ENCODE data around the gene EML4. TPM values are rescaled to one million over a fixed set of nuclear protein-coding genes. Genes with fewer than 3 reads are reported as not detected.
"Not testable (repeated sequence)": the region's sequence is repeated elsewhere in the genome, so short reads cannot be mapped to it uniquely, and the experiment has no call there.

The EML4 gene
- total RNA-seq, 1 experiment from 2014 or later: 36.8 TPM

DNA sequence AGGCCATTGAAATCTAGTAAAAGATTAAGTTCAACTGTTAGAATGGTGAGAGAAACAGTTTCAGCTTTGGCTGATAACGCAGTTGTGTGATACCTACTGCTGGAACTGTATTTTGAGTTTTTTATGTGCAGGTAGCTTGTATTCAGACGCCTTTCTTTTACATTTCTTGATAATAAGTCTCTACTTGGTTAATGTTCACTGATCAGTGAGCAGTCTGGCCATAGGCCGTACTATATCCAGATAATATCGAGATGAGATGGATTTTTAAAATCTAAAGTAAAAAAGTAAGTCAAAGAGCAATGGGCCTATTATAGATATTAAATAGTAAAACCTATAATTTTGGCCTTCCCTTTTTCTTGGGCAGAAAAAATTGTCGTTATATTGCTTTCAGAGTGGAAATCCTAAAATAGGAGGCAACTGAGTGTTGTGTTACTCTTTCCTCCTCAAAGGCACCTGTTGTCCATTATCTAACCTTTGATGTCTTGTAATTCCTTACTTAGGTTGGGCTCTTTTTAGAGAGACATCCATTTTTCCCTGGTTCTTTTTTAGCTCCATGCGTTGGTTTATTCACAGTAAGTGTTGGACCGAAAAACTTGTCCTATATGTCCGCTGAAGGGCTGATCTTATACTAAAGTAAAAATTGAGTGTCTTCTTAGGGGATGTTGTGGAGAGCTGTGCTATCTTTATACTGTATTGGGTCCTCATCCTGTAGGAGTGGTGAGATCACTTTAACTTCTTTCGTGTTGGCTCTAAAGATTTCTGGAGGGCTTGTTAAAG lies 1.7 kb downstream of the EML4 start:
- DNase-seq (ENCODE audit: low read depth): no peak

DNA sequence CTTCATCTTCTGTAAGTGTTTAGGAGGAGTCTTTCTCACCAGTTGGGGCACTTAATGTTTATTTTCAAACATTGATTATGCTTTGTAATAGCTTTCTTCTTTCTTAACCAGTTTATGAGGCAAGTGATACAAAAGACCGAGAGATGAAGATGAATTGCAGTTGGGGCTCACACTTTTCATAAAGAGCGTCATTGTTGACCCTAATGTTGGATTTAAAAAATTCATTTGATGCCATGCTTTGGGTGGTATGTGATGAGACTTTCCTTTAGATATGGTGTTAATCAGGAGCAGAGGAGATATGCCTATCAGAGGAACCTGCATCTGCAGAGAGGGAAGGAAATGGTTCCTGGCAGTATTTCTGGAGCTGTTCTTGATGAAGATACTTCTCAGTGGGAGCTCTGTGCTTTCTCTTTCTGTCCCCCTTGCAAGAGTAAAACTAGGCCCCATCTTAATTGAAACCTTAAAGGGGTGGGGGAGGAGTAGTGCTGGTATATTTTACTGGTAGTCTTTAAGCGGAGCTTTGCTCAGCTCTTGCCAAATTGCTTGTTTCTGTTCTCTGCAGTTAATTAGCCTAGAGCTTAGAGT lies 2.3 kb downstream of the EML4 start:
- DNase-seq (ENCODE audit: low read depth): no peak

DNA sequence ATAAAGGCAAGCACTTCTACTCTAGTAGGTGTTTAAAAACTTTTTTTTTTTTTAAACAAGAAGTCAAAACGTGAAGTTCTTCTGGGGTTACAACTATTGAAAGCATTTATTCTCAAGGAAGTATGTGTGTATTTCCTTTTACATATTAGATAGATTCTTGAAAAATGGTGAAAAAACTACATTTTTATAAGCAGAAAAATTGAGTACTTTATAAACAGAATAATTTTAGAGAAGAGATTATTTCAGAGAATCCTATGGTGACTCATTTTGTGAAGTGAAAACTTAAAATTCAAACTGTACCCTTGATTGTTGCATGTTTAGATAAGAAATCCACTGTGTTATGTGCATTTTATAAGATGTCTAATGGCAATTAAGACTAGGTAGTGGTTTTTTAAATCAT lies 2.9 kb downstream of the EML4 start:
- DNase-seq (ENCODE audit: low read depth): no peak

DNA sequence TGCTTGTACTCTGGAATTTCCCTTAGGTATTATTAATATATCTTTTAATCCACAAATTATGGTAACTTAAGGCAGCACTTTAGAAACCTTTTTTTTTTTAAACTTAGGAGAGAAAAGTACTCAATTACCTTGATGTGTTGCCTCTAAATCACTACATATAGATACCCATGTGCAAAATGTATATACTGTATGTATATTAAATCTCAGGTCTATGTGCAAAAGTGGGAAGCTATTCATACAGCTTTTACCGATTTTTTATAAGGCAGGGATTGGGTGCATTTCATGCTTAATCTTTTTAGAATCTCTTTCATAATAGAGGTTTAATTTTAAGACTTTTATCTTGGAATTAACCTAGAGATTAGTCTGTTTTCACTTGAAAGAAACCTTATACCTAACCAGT lies 3.4 kb downstream of the EML4 start:
- no peak for DNase-seq (ENCODE audit: low read depth)

DNA sequence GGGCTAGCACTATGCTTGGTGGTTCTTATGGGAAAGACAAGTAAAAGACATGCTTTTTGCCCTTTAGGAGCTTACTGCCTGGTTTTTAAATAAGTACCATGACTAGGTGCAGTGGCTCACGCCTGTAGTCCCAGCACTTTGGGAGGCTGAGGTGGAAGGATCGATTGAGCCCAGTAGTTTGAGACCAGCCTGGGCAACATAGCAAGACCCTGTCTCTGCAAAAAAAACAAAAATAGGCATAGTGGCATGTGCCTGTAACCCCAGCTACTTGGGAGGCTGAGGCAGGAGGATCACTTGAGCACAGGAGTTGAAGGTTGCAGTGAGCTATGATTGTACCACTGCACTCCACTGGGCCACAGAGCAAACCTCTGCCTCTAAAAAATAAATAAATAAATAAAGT lies 4.3 kb downstream of the EML4 start:
- not testable (repeated sequence) for DNase-seq (ENCODE audit: low read depth)

DNA sequence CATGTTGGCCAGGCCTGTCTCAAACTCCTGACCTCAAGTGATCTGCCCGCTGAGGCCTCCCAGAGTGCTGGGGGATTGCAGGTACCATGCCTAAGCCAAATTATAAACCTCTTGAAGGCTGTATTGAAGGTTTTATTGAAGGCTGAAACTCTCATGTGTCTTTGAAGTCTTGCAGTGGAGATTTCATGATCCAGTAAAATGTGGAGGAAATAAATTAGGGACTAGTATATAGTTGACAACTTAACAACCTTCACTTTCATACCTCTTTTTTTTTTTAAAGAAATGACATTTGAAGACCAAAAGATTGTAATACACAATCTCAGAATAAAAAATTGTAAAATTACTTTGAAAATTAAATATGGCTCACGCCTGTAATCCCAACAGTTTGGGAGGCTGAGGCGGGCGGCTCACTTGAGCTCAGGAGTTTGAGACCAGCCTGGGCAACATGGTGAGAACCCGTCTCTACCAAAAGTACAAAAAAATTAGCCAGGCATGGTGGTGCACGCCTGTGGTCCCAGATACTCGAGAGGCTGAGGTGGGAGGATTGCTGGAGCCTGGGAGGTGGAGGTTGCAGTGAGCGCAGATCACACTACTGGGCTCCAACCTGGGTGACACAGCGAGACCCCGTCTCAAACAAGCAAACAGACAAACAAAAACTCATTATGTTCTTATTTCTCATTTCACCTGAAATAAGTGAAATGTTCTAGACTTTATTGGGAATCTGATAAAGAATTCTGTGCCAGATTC lies 8.0 kb downstream of the EML4 start:
- no peak for DNase-seq (ENCODE audit: low read depth)

DNA sequence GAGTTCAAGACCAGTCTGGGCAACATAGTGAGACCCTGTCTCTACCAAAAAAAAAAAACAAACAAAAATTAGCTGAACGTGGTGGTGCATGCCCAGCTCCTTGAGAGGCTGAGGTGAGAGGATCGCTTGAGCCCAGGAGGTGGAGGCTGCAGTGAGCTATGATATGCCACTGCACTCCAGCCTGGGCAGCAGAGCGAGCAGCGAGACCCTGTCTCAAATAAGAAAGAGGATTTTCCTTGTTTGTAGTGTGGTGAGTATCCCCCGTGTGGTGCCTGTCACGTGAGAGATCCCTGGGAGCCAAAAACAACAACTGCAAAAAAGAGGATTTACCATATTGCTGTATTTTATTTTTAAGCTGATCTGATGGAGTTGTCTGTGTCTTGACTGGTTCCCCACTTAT lies 9.2 kb downstream of the EML4 start:
- DNase-seq (ENCODE audit: low read depth): no peak

DNA sequence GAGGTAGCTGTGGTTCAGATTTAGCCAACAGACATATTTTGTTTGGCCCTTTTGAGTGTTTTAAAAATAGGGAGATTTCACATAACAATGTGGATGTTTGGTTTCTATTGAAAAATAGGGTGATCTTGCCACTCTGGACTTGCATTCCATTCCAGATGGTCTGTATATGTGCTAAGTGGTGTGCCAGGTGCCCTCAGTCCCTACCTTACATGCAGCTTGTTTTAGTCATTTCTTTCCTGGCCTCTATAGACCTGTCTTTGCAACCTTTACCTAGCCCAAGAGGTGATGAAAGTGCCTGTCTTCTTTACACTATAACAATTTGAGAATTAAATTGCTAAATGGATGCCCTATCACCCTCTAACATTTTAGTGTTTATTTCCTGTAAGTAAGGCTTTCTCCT lies 11.1 kb downstream of the EML4 start:
- no peak for DNase-seq (ENCODE audit: low read depth)

DNA sequence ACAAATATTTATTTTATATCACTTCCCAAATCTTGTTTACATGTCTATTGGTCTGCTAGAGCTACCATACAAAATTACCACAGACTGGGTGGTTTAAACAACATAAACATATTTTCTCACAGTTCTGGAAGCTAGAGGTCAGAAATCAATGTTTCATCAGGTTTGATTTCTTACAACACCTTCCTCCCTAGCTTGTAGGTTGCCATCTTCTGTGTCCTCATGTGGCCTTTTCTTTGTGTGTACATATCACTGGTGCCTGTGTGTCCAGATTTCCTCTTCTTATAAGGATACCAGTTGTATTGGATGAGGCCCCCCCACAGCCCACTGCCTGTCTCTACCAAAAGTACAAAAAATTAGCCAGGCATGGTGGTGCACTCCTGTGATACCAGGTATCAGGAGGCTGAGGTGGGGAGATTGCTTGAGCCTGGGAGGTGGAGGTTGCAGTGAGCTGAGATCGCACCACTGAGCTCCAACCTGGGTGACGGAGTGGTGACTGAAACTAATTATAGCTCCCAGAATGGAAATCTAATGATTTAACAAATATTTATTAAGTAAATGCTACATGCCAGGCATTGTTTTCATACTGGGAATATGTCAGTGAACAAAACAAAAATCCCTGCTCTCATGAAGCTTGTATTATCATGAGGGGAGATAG lies 13.6 kb downstream of the EML4 start:
- no peak for DNase-seq (ENCODE audit: low read depth)

DNA sequence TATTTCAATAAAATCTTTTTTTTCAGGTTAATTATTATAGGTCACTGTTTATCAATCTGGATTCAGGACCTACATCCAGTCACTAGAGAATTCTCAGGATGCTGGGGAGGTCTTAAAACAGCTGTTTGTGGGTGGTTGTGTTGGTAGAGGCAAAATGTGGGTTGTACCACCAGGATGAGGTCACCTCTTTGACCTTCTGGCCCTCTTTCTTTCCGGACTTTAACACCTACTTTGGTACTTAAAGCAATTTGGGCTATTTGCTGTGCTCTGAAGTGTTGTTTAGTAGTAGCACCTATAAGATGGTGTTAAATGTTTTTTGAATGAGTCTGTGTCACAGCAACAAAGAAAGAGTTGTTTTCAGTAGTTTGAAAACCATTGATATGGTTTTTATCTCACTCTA lies 14.6 kb downstream of the EML4 start:
- DNase-seq (ENCODE audit: low read depth): no peak

DNA sequence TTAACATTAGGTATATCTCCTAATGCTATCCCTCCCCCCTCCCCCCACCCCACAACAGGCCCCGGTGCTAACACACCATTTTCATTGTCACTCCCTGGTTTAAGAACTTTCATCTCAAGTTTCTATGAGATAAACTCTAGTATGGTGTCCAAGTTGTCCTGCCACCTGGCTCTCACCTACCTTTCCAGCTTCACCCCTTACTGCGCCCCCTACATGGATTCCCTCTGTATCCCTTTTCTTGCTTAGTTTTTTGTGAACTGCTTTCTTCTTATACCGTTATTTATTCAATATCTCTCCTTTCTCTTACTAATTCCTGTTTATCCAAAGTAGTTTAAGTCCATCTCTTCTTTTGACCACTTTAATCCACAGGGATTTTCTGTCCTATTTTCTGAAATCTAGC lies 15.2 kb downstream of the EML4 start:
- no peak for DNase-seq (ENCODE audit: low read depth)

DNA sequence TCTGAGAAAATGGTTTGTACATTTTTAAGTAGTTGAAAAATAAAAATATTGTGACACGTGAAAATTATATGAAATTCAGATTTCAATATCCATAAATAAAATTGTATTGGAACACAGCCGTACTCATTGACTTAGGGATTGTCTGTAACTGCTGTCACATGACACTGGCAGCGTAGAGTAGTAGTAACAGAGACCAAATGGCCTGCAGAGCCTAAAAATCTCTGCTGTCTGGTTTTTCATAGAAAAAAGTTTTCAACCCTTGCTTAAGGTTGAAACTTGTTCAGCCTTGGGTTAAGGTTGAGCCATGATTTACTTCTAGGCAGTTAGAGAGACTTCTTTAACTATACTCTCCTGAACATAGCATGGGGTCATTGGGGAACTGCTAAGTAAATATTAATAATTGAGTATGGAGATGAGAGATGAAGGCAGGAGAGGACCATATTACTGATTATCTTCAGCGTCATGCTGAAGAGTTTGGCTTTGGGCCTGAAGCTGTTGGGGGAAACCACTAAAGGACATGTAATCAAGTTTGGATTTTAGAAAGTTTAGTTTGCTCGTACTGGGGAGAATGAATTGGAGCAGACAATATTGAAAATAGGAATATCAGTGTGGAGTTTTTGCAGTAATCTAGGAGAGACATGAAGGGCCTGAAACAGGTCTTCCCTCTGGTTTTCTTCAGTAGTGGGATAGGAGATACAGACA lies 16.2 kb downstream of the EML4 start:
- DNase-seq (ENCODE audit: low read depth): no peak

DNA sequence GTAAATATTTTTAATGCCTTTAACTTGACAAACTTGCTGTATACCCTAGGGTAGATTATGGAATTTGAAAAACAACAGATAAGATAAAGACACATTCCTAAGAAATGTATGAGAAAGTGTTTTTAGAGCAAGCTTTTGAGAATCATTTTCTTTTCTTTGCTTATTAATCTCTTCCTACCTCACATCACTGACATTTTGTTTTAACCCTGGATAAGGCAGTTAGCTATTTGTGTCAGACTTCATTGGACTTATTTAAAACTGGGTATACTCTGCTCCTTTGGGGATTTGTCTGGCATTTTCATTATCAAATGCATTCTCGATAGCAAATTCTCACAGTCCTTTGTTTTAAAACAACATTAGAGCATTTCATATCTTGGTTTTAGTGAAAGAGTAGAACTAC lies 17.2 kb downstream of the EML4 start:
- no peak for DNase-seq (ENCODE audit: low read depth)

DNA sequence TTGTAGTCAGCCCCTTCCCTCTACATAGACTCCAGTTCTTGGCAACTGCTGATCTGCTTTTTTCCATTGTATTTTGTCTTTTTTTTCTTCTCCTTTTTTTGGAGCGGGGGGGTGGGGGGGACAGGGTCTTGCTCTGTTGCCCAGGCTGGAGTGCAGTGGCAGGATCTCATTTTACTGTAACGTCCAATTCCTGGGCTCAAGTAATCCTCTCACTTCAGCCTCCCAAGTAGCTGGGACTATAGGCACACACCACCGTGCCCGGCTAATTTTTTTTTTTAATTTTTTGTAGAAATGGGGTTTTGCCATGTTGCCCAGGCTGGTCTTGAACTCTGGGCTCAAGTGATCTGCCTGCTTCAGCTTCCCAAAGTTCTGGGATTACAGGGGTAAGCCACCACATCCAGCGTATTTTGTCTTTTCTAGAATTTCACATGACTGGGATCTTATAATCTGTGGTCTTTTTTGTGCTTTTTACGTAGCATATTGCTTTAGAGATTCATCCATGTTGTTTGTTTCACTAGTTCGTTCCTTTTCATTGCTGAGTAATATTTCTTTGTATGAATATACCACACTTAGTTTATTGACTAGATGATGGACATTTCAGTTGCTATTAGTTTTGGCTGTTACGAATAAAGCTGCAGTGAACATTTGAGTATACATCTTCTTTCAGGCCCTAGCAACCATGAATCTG lies 17.9 kb downstream of the EML4 start:
- no peak for DNase-seq (ENCODE audit: low read depth)

DNA sequence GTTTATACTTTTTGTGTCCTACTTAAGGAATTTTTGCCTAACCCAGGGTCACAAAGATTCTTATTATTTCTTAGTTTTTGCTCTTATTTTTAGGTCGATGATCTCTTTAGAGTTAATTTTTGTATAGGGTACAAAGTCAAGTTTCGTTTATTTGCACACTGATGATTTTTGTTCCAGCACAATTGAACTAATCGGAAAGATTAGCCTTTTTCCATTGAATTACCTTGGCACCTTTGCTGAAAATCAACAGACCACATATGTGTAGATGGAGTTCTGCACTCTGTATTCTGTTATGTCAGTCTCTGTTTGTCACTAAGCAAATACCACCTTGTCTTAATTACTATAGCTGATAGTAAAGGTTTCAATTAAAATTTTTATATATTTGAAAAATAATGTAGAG lies 18.7 kb downstream of the EML4 start:
- no peak for DNase-seq (ENCODE audit: low read depth)

DNA sequence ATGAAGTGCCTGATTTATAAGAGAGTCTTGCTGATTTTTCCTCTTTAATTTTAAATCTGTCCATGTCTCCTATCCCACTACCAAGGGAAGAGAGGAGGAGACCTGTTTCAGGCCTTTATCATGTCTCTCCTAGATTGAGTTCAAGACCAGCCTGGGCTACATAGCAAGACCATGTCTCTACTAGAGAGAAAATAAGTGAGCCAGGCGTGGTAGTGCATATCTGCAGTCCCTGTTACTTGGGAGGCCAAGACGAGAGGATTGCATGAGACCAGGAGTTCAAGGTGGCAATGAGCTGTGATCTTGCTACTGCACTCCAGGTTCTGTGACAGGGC lies 20.0 kb downstream of the EML4 start:
- no peak for DNase-seq (ENCODE audit: low read depth)

DNA sequence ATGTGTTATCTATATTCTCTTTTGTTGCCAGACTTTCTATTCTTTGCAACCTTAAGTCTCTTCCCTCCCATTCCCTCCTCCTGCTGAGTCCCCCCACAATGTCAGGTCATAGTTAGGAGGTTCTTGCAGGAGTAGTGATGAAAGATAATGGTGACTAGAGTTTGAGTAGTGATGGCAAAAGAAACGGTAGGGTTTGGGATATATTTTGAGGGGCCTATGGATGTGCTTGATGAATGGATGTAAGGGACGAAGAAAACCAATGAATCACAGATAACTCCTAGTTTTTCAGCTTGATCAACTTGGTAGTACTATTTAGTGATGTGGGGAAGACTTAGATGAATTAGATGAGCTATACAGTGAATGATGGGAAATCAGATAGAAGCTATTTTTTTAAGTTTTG lies 21.0 kb downstream of the EML4 start:
- DNase-seq (ENCODE audit: low read depth): no peak

DNA sequence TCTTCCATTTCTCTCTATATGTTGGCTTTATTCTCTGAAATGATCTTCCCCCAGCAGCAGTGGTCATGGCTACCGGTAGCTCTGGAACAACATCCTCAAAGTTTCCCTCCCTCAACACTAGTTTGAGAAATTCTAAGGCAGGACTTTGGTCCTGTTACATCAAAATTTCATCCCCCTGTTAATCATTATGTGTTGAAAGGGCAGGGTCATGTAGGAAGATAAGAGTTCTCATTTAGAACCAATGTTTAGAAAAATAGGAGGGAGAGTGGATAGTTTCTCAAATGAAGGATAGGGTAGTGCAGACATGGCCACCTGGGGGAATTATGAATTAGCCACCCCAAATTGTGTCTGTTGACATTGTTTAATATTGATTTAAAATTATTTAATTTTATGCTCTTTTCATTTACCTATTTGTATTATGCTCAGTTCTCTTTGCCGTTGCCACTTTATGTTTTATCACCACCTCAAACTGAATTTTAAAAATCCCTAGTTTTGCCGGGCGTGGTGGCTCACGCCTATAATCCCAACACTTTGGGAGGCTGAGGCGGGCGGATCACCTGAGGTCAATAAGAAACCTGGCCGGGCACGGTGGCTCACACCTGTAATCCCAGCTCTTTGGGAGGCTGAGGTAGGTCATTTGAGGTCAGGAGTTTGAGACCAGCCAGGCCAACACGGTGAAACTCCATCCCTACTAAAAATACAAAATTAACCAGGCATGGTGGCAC lies 22.3 kb downstream of the EML4 start:
- DNase-seq (ENCODE audit: low read depth): no peak

DNA sequence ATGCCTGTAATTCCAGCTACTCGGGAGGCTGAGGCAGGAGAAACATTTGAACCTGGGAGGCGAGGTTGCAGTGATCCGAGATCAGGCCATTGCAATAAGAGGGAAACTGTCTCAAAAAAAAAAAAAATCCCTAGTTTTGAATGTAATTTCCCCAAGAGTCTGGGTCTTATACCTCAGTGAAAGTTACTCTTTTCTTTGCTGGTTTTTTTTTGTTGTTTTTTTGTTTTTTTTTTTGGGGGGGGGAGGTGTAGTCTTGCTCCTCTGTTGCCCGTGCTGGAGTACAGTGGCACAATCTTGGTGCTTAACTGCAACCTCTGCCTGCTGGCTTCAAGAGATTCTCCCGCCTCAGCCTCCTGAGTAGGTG lies 22.8 kb downstream of the EML4 start:
- DNase-seq (ENCODE audit: low read depth): no peak

All from HT1080 (cell line).